Esophagus muscularis mucosa (tissue), 4 donors: ENCODE results near the gene TPSAB1.

ENCODE experiments used
- EP300 ChIP-seq: sonication (generic); formaldehyde crosslinking; IDR thresholded peaks from one replicate; pipeline ENCODE4 v1.6.1; 2017; ENCODE audit warnings: antibody characterized with exemption
- POLR2A ChIP-seq: fragments of 450-650 bp; IDR thresholded peaks from one replicate; pipeline ENCODE4 v1.6.1; 2017; ENCODE audit warnings: antibody characterized with exemption, moderate library complexity, mild to moderate bottlenecking, low read depth
- POLR2AphosphoS5 ChIP-seq, 2 donors: sonication (generic); formaldehyde crosslinking; IDR thresholded peaks; one replicate each; pipeline ENCODE4 v1.6.1; 2017; ENCODE audit warnings: antibody characterized with exemption in 2 of 2
- TF ChIP-seq, protein P1 (sequence below), 3 experiments: fragments of 200-600 bp in 2 of 3; fragments of 450-650 bp in 1 of 3; sonication (generic) in 2 of 3; IDR thresholded peaks; one replicate each; pipeline ENCODE4 v1.5.1; 2017 to 2019; ENCODE audit warnings: antibody characterized with exemption in 3 of 3, mild to moderate bottlenecking in 2 of 3, moderate library complexity in 1 of 3

DNA sequence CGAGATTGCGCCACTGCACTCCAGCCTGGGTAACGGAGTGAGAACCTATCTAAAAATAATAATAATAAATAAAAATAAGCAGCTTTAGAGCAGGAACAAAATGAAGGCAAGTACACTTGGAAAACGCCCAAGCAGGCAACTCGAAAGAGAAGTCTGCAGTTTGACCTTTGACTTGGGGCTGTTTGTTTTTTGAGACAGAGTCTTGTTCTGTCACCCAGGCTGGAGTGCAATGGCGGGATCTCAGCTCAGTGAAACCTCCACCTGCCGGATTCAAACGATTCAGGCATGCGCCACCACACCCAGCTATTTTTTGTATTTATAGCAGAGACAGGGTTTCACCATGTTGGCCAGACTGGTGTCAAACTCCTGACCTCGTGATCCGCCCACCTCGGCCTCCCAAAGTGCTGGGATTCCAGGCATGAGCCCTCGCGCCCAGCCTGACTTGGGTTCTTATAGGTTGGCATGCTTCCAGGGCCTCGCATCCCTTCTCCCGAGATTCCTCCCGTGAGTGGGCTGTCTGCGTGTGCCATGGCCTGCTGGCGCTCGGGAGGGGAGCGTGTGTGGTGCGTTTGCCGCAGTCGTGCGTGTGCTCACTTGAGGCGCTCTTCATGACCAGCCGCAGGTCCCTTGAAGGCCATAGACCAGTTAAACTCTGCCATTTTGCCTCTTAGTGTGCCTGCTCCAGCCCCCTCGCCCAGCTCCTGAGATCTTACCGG is 50.5 kb downstream of the TPSAB1 start:
- TF ChIP-seq, protein P1, sequence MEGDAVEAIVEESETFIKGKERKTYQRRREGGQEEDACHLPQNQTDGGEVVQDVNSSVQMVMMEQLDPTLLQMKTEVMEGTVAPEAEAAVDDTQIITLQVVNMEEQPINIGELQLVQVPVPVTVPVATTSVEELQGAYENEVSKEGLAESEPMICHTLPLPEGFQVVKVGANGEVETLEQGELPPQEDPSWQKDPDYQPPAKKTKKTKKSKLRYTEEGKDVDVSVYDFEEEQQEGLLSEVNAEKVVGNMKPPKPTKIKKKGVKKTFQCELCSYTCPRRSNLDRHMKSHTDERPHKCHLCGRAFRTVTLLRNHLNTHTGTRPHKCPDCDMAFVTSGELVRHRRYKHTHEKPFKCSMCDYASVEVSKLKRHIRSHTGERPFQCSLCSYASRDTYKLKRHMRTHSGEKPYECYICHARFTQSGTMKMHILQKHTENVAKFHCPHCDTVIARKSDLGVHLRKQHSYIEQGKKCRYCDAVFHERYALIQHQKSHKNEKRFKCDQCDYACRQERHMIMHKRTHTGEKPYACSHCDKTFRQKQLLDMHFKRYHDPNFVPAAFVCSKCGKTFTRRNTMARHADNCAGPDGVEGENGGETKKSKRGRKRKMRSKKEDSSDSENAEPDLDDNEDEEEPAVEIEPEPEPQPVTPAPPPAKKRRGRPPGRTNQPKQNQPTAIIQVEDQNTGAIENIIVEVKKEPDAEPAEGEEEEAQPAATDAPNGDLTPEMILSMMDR (IDR thresholded peaks at IDR 0.05): no peak
- no peak for TF ChIP-seq EP300
- TF ChIP-seq POLR2AphosphoS5 (IDR thresholded peaks at IDR 0.05): no peak
- TF ChIP-seq POLR2A: no peak
